IPS-18c (cell line): ENCODE data around the gene GLYATL3.

Experiments used
- H3K4me3 ChIP-seq: 2 replicates; pipeline ENCODE4 v1.7.0; 2013; ENCODE audit warnings: low read depth, mild to moderate bottlenecking, low read length, moderate library complexity; ENCODE audit not compliant: insufficient read depth
- H3K9me3 ChIP-seq: one replicate; pipeline ENCODE4 v1.6.1; 2013; ENCODE audit warnings: mild to moderate bottlenecking, low read length, moderate library complexity; ENCODE audit not compliant: control insufficient read depth, insufficient read depth

Gene GLYATL3

DNA sequence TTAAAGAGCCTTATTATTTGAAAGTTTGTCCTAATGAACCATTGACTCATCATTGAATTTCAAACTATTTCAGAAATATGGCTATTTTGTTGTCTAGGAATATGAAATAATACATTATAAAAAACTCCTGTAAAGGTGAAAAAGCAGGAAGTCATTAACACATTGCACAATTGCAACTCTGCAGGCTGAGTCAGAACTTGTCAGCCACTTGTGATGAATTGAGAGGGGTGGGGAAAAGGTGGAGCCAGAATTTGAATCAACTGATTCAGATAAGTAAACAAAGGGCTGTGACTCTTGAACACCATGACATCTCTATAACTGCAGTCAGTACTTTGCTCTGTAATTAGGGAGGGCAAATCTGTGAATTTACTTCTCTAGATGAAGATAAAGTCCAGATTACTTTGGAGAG is 56.7 kb downstream of the GLYATL3 start:
- Histone ChIP-seq H3K9me3 (no peaks in the 10 kb centered on the region), H3K4me3 (no peak overlapping the region)

- H3K9me3 ChIP-seq, result no peaks in the 10 kb centered on the region
- H3K4me3 ChIP-seq, result no peak overlapping the region
These were observed 57.5 kb downstream of the GLYATL3 start for GRCh38 chr6:49557177-49557576.

DNA sequence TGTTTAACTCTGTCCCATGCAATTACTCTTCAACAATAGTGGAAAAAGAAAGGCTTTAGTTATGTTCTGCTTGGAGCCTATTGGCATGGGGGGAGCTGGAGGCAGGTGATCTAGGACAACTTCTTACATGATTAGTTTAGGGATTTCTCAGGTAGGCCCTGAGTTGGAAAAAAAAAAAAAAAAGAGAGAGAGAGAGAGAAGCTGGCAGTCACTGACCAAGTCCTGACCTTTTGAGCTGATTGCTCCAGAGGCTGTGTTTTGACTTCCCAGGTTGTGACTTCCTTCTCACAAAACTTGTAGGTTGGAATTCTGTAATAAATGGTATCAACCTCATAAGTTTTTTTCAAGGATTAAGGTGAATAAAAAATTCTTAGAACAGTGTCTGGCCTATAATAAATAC is 58.5 kb downstream of the GLYATL3 start:
- H3K9me3 ChIP-seq, result no peaks in the 10 kb centered on the region

DNA sequence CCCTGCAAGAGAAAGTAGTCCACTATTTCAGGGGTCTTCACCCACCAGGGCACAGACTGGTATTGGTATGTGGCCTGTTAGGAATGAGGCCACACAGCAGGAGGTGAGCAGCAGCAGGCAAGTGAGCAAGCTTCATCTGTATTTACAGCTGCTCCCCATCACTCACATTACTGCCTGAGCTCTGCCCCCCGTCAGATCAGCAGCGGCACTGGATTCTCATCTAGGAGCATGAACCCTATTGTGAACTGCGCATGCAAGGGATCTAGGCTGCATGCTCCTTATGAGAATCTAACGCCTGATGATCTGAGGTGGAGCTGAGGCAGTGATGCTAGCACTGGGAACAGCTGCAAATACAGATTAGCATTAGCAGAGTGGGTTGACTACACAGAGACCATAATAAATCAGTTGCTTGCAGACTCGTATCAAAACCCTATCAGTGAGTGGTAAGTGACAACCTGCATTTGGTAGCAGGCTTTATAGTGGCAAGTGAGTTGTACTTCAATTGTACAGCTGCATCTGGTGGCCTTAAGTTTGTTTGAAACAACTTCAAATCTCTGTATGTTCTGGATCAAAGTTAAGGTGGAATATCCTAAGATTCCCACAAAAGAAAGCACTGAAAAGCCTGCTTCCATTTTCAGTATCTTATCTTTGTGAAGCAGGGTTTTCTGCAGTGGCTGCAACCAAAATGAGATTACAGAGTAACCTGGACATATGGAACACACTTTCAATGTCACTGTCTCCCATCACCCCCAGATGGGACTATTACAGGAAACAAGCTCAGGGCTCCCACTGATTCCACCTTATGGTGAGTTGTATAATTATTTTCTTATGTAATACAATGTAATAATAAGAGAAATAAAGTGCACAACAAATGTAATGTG is 63.5 kb downstream of the GLYATL3 start:
- Histone ChIP-seq H3K4me3 (no peak overlapping the region), H3K9me3 (no peaks in the 10 kb centered on the region)

More for the DNA sequence above, 58.5 kb downstream of the GLYATL3 start:
- H3K4me3 ChIP-seq, result no peak overlapping the region

- H3K9me3 ChIP-seq, result no peaks in the 10 kb centered on the region
These were observed 64.8 kb downstream of the GLYATL3 start for GRCh38 chr6:49564552-49564951.

DNA sequence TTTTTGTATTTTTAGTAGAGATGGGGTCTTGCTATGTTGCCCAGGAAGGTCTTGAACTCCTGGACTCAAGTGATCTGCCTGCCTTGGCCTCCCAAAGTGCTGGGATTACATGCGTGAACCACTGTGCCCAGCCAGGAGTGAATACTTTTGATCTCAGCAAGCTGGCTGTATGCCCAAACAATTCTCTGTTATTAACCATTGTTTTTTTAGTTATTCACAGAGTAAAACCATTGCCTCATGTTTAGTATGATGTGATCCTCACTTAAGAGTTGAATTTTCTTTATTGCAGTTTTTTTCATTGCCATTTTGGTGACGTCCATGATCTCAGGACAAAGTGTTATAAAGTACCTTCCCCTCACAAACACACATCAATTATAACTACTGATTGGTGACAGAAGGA is 65.5 kb downstream of the GLYATL3 start:
- no peaks in the 10 kb centered on the region for H3K9me3 ChIP-seq
- no peak overlapping the region for H3K4me3 ChIP-seq

More at GRCh38 chr6:49564552-49564951, 64.8 kb downstream of the GLYATL3 start:
- H3K4me3 ChIP-seq, result no peak overlapping the region

- H3K9me3 ChIP-seq, result no peaks in the 10 kb centered on the region
- H3K4me3 ChIP-seq, result no peak overlapping the region
These were observed 66.1 kb downstream of the GLYATL3 start for GRCh38 chr6:49565855-49566254.

- H3K9me3 ChIP-seq, result no peaks in the 10 kb centered on the region
These were observed 70.9 kb downstream of the GLYATL3 start for GRCh38 chr6:49570474-49571079.

GRCh38 chr6:49576618-49577017 is 76.9 kb downstream of the GLYATL3 start:
- Histone ChIP-seq H3K9me3 (no peaks in the 10 kb centered on the region), H3K4me3 (no peak overlapping the region)

More at GRCh38 chr6:49570474-49571079, 70.9 kb downstream of the GLYATL3 start:
- H3K4me3 ChIP-seq, result no peak overlapping the region
